HG02642 (cell line): ENCODE data around the gene ZSCAN5C.
"Not testable (repeated sequence)": the region's sequence is repeated elsewhere in the genome, so short reads cannot be mapped to it uniquely, and the experiment has no call there.

ENCODE experiments used
- ATAC-seq: cut with Tn5 transposase; IDR thresholded peaks from one replicate; pipeline ENCODE4 v1.9.1; 2021; ENCODE audit warnings: mild to moderate bottlenecking; ENCODE audit not compliant: unreplicated experiment, poor library complexity

ZSCAN5C gene

GRCh38 chr19:56191711-56192110 lies 10.4 kb upstream of the ZSCAN5C start:
- ATAC-seq: no peak

GRCh38 chr19:56193981-56194640 lies 8.0 kb upstream of the ZSCAN5C start:
- no peak for ATAC-seq

GRCh38 chr19:56197646-56198045 lies 4.4 kb upstream of the ZSCAN5C start, which contains the start of gene ZSCAN5B:
ZSCAN5B (minus strand) TSS chr19:56197783; CDS start chr19:56193052, 4,731 bp downstream.
- not testable (repeated sequence) for ATAC-seq

- no peak for ATAC-seq
Observed at GRCh38 chr19:56199687-56200086, 2.4 kb upstream of the ZSCAN5C start.

- ATAC-seq: not testable (repeated sequence)
Observed at GRCh38 chr19:56207581-56207980, 5.5 kb downstream of the ZSCAN5C start.

- no peak for ATAC-seq
Observed at GRCh38 chr19:56209091-56209490, 7.0 kb downstream of the ZSCAN5C start.

- ATAC-seq: not testable (repeated sequence)
Observed at GRCh38 chr19:56210036-56210435, 8.0 kb downstream of the ZSCAN5C start.

- ATAC-seq: no peak
Observed at GRCh38 chr19:56211718-56212117, 9.6 kb downstream of the ZSCAN5C start.

GRCh38 chr19:56217039-56217949 lies 15.2 kb downstream of the ZSCAN5C start:
- no peak for ATAC-seq

GRCh38 chr19:56218961-56219360 lies 16.9 kb downstream of the ZSCAN5C start:
- no peak for ATAC-seq

- ATAC-seq: not testable (repeated sequence)
Observed at GRCh38 chr19:56221442-56221841, 19.4 kb downstream of the ZSCAN5C start.

GRCh38 chr19:56221851-56222250 lies 19.8 kb downstream of the ZSCAN5C start:
- ATAC-seq: no peak

GRCh38 chr19:56222901-56223300 lies 20.8 kb downstream of the ZSCAN5C start:
- no peak for ATAC-seq

GRCh38 chr19:56223481-56223880 lies 21.4 kb downstream of the ZSCAN5C start:
- ATAC-seq: no peak

- ATAC-seq: no peak
Observed at GRCh38 chr19:56245121-56245740, 43.2 kb downstream of the ZSCAN5C start.

GRCh38 chr19:56245764-56246163 lies 43.7 kb downstream of the ZSCAN5C start:
- ATAC-seq: not testable (repeated sequence)

- not testable (repeated sequence) for ATAC-seq
Observed at GRCh38 chr19:56248736-56249338, 46.8 kb downstream of the ZSCAN5C start.

- no peak for ATAC-seq
Observed at GRCh38 chr19:56252699-56253422, 50.8 kb downstream of the ZSCAN5C start.

- no peak for ATAC-seq
Observed at GRCh38 chr19:56253737-56254136, 51.7 kb downstream of the ZSCAN5C start.

- ATAC-seq: no peak
Observed at GRCh38 chr19:56258272-56258671, 56.2 kb downstream of the ZSCAN5C start.
